SU-DHL-6 (cell line): ENCODE measurements around the gene FAXDC2.
A peak's percentile ranks its signal among the peaks of the same experiment; 100 is the strongest.

Experiments
- H2AFZ ChIP-seq: fragments of 200-600 bp; sonication (generic); 2 replicates; pipeline ENCODE4 v1.6.1; 2014; ENCODE audit warnings: low read depth, mild to moderate bottlenecking, moderate library complexity, mixed read lengths, antibody characterized with exemption, low read length; ENCODE audit not compliant: severe bottlenecking
- H3F3A ChIP-seq: fragments of 200-600 bp; shearing (Covaris generic); 2 replicates; pipeline ENCODE4 v1.6.0; 2016; ENCODE audit warnings: antibody characterized with exemption, mild to moderate bottlenecking; ENCODE audit not compliant: insufficient read depth
- H3K27ac ChIP-seq: fragments of 200-600 bp; sonication (generic); 2 replicates; pipeline ENCODE4 v1.5.1; 2016; ENCODE audit warnings: low read depth, mild to moderate bottlenecking, low read length, moderate library complexity, mixed read lengths
- H3K27me3 ChIP-seq: fragments of 200-600 bp; sonication (generic), shearing (Covaris generic); 2 replicates; pipeline ENCODE4 v1.6.0; 2014; ENCODE audit warnings: mild to moderate bottlenecking, low read length
- H3K36me3 ChIP-seq: fragments of 200-600 bp; sonication (generic); 2 replicates; pipeline ENCODE4 v1.6.1; 2014; ENCODE audit warnings: mild to moderate bottlenecking, low read length, mixed read lengths
- H3K4me2 ChIP-seq: fragments of 300-600, 200-600 bp; shearing (Covaris generic), sonication (generic); 2 replicates; pipeline ENCODE4 v1.6.0; 2014; ENCODE audit warnings: low read length, low read depth, mild to moderate bottlenecking; ENCODE audit not compliant: poor library complexity, severe bottlenecking
- H3K4me3 ChIP-seq: fragments of 200-600 bp; sonication (generic); 2 replicates; pipeline ENCODE4 v1.5.1; 2014; ENCODE audit warnings: antibody characterized with exemption, low read length, mild to moderate bottlenecking, mixed read lengths; ENCODE audit not compliant: insufficient read depth, poor library complexity, severe bottlenecking
- H3K79me2 ChIP-seq: fragments of 200-600 bp; sonication (generic); 2 replicates; pipeline ENCODE4 v1.6.1; 2014; ENCODE audit warnings: mild to moderate bottlenecking, low read length, moderate library complexity; ENCODE audit not compliant: insufficient read depth
- H3K9ac ChIP-seq: fragments of 200-600 bp; sonication (generic); 2 replicates; pipeline ENCODE4 v1.7.0; 2014; ENCODE audit warnings: mild to moderate bottlenecking, low read length
- H3K9me2 ChIP-seq: fragments of 200-600 bp; sonication (generic); replicated peaks from 2 replicates; pipeline ENCODE4 v1.6.1; 2014; ENCODE audit warnings: low read length; ENCODE audit not compliant: insufficient read depth
- H3K9me3 ChIP-seq: fragments of 200-600 bp; sonication (generic); 2 replicates; pipeline ENCODE4 v1.6.1; 2014; ENCODE audit warnings: low read length, mixed read lengths; ENCODE audit not compliant: insufficient read depth
- H4K20me1 ChIP-seq: fragments of 200-600 bp; sonication (generic); 2 replicates; pipeline ENCODE4 v1.6.1; 2014; ENCODE audit warnings: low read depth, mild to moderate bottlenecking, antibody characterized with exemption, low read length, moderate library complexity, mixed read lengths
- CTCF ChIP-seq: fragments of 200-600 bp; sonication (generic); IDR thresholded peaks from one replicate; pipeline ENCODE4 v1.5.1; 2017; ENCODE audit warnings: antibody characterized with exemption, mild to moderate bottlenecking, low read length, moderate library complexity; ENCODE audit not compliant: insufficient read depth, poor library complexity, severe bottlenecking
- EZH2phosphoT487 ChIP-seq: fragments of 200-600 bp; sonication (generic), shearing (Covaris generic); conservative IDR thresholded peaks from 2 replicates; pipeline ENCODE4 v1.6.1; 2018; ENCODE audit warnings: mild to moderate bottlenecking, antibody characterized with exemption, low read length, moderate library complexity, mixed read lengths

The FAXDC2 gene

GRCh38 chr5:154776167-154776566 lies 74.2 kb downstream of the FAXDC2 start:
- Histone ChIP-seq H3K4me2 (no peak overlapping the region), H4K20me1 (peaks cover 55% of the 10 kb centered on the region), H3K79me2 (peaks cover 100% of the 10 kb centered on the region), H3K9me2 (no peaks in the 10 kb centered on the region), H3K9ac (no peak overlapping the region), H3K4me3 (no peak overlapping the region), H3K9me3 (no peaks in the 10 kb centered on the region), H2AFZ (no peak overlapping the region), H3K36me3 (peaks cover 5% of the 10 kb centered on the region; the same call in 1 of the 2 replicates), H3K27me3 (no peaks in the 10 kb centered on the region), H3F3A (0 out of 2 replicates have a peak, but pooled peaks cover 5% of the 10 kb centered on the region), H3K27ac (no peak overlapping the region)
- TF ChIP-seq CTCF, result no peak
- no peak for TF ChIP-seq EZH2phosphoT487

- Histone ChIP-seq H3K4me2 (no peak overlapping the region), H4K20me1 (peaks cover 59% of the 10 kb centered on the region)
- no peak for TF ChIP-seq EZH2phosphoT487
- no peak for TF ChIP-seq CTCF
These were observed 77.1 kb downstream of the FAXDC2 start for GRCh38 chr5:154773326-154773725.

GRCh38 chr5:154771383-154771901 lies 79.0 kb downstream of the FAXDC2 start:
- Histone ChIP-seq H3K4me3 (no peak overlapping the region), H2AFZ (no peak overlapping the region), H3K9me3 (no peaks in the 10 kb centered on the region), H4K20me1 (peaks cover 60% of the 10 kb centered on the region), H3K27me3 (no peaks in the 10 kb centered on the region), H3K4me2 (peak overlapping the region; percentile 30), H3K9ac (peak overlapping the region; percentile 12; the same call in 1 of the 2 replicates), H3K27ac (peak overlapping the region; percentile 28), H3K79me2 (peaks cover 100% of the 10 kb centered on the region), H3K9me2 (no peaks in the 10 kb centered on the region), H3K36me3 (peaks cover 5% of the 10 kb centered on the region; the same call in 1 of the 2 replicates), H3F3A (peaks cover 22% of the 10 kb centered on the region)
- TF ChIP-seq CTCF (no peak), EZH2phosphoT487 (no peak)

More at GRCh38 chr5:154773326-154773725, 77.1 kb downstream of the FAXDC2 start:
- Histone ChIP-seq H3F3A (peaks cover 10% of the 10 kb centered on the region; the same call in 1 of the 2 replicates), H3K9ac (no peak overlapping the region), H3K4me3 (no peak overlapping the region), H2AFZ (no peak overlapping the region), H3K9me2 (no peaks in the 10 kb centered on the region), H3K79me2 (peaks cover 100% of the 10 kb centered on the region), H3K36me3 (peaks cover 5% of the 10 kb centered on the region; the same call in 1 of the 2 replicates), H3K27me3 (no peaks in the 10 kb centered on the region), H3K9me3 (no peaks in the 10 kb centered on the region), H3K27ac (no peak overlapping the region)
